ENCODE measurements around the gene SCN4A. TPM values are rescaled to one million over a fixed set of nuclear protein-coding genes. Genes with fewer than 3 reads are reported as not detected.
"Not testable (repeated sequence)": the region's sequence is repeated elsewhere in the genome, so short reads cannot be mapped to it uniquely, and the experiment has no call there.

The SCN4A gene
- under 1 TPM in 1 of 3 donors, not detected in 2; 0.02 TPM for polyA plus RNA-seq

- Mint-ChIP-seq H3K27me3 (ENCODE audit: low read depth in 3 of 3) (peaks cover 2 to 3% (median 3%) of the 10 kb centered on the region in 3 donors), H3K9me3 (no peaks in the 10 kb centered on the region), H3K4me1 (peaks cover 6 to 17% of the 10 kb centered on the region in 2 donors), H3K27ac (no peak within 1 kb of the TSS), H3K4me3 (no peak within 1 kb of the TSS), H3K36me3 (no peaks in the 10 kb centered on the region)
- DNase-seq: no peak
These were observed at the start of gene SCN4A for GRCh38 chr17:63972796-63973195. SCN4A (minus strand) TSS chr17:63972918; CDS start chr17:63972841, 77 bp downstream.

- DNase-seq: peak; percentile 97 to 98 (median 97)
- no peaks in the 10 kb centered on the region for H3K9me3 Mint-ChIP-seq
- peak within 1 kb of the TSS; percentile 98 to 100 (median 100) for H3K27ac Mint-ChIP-seq
- H3K36me3 Mint-ChIP-seq: peaks cover 0 to 2% (median 0%) of the 10 kb centered on the region in 3 donors
- peak within 1 kb of the TSS; percentile 90 to 100 (median 95) for H3K4me3 Mint-ChIP-seq
- peaks cover 80 to 89% of the 10 kb centered on the region in 2 donors for H3K4me1 Mint-ChIP-seq
- H3K27me3 Mint-ChIP-seq (ENCODE audit: low read depth in 3 of 3): peaks cover 25 to 37% (median 26%) of the 10 kb centered on the region in 3 donors
These were observed 47.5 kb upstream of the SCN4A start, which contains the start of gene ICAM2 for GRCh38 chr17:64020056-64020766. ICAM2 (minus strand) TSS chr17:64020633; CDS start chr17:64006691, 13,942 bp downstream.

GRCh38 chr17:64019551-64019961 lies 46.8 kb upstream of the SCN4A start:
- peak in 1 of 3 donors; percentile 30 for DNase-seq
- Mint-ChIP-seq H3K27ac (peak overlapping the region; percentile 98 to 100 (median 100)), H3K4me1 (peaks cover 78 to 89% of the 10 kb centered on the region in 2 donors), H3K27me3 (ENCODE audit: low read depth in 3 of 3) (peaks cover 24 to 31% (median 26%) of the 10 kb centered on the region in 3 donors), H3K4me3 (peak overlapping the region; percentile 90 to 100 (median 95))
- not testable (repeated sequence) for H3K36me3 Mint-ChIP-seq, H3K9me3 Mint-ChIP-seq

- Mint-ChIP-seq H3K4me1 (peaks cover 77 to 89% of the 10 kb centered on the region in 2 donors), H3K27ac (peak overlapping the region; percentile 98 to 100 (median 100)), H3K9me3 (no peaks in the 10 kb centered on the region), H3K27me3 (ENCODE audit: low read depth in 3 of 3) (peaks cover 18 to 26% (median 22%) of the 10 kb centered on the region in 3 donors), H3K4me3 (peak overlapping the region; percentile 90 to 100 (median 95)), H3K36me3 (peaks cover 0 to 4% (median 2%) of the 10 kb centered on the region in 3 donors)
- peak; percentile 16 to 37 (median 36) for DNase-seq
These were observed 44.8 kb upstream of the SCN4A start for GRCh38 chr17:64017381-64017980.

- Mint-ChIP-seq H3K36me3 (peaks cover under 1 to 5% (median 4%) of the 10 kb centered on the region in 3 donors), H3K27ac (peak overlapping the region; percentile 98 to 100 (median 100)), H3K9me3 (no peaks in the 10 kb centered on the region), H3K27me3 (ENCODE audit: low read depth in 3 of 3) (peaks cover 17 to 26% (median 17%) of the 10 kb centered on the region in 3 donors), H3K4me3 (peak overlapping the region; percentile 86 to 97 (median 89)), H3K4me1 (peaks cover 75 to 89% of the 10 kb centered on the region in 2 donors)
- no peak for DNase-seq
These were observed 44.3 kb upstream of the SCN4A start for GRCh38 chr17:64016974-64017373.

GRCh38 chr17:64016231-64016784 lies 43.6 kb upstream of the SCN4A start:
- H3K36me3 Mint-ChIP-seq: peaks cover 5 to 11% (median 11%) of the 10 kb centered on the region in 3 donors
- H3K4me3 Mint-ChIP-seq: peak overlapping the region; percentile 86 to 97 (median 89)
- no peaks in the 10 kb centered on the region for H3K9me3 Mint-ChIP-seq
- H3K27me3 Mint-ChIP-seq (ENCODE audit: low read depth in 3 of 3): peaks cover 16 to 26% (median 17%) of the 10 kb centered on the region in 3 donors
- DNase-seq: peak in 2 of 3 donors; percentile 25 to 39
- H3K4me1 Mint-ChIP-seq: peaks cover 75 to 89% of the 10 kb centered on the region in 2 donors
- H3K27ac Mint-ChIP-seq: peak overlapping the region; percentile 98 to 100 (median 100)

GRCh38 chr17:64015447-64015846 lies 42.7 kb upstream of the SCN4A start:
- H3K4me1 Mint-ChIP-seq: peaks cover 75 to 91% of the 10 kb centered on the region in 2 donors

GRCh38 chr17:64009571-64010402 lies 37.1 kb upstream of the SCN4A start:
- peaks cover 79 to 85% of the 10 kb centered on the region in 2 donors for H3K4me1 Mint-ChIP-seq
- peak overlapping the region in 1 of 5 donors; percentile 46 for H3K4me3 Mint-ChIP-seq

More at GRCh38 chr17:64015447-64015846, 42.7 kb upstream of the SCN4A start:
- DNase-seq: no peak
- Mint-ChIP-seq H3K36me3 (peaks cover 5 to 15% (median 12%) of the 10 kb centered on the region in 3 donors), H3K9me3 (no peaks in the 10 kb centered on the region), H3K27ac (peak overlapping the region; percentile 98 to 100 (median 100)), H3K27me3 (ENCODE audit: low read depth in 3 of 3) (peaks cover 8 to 17% (median 9%) of the 10 kb centered on the region in 3 donors), H3K4me3 (peak overlapping the region; percentile 80 to 97 (median 89))

GRCh38 chr17:64008830-64009229 lies 36.1 kb upstream of the SCN4A start:
- Mint-ChIP-seq H3K4me1 (peaks cover 70 to 76% of the 10 kb centered on the region in 2 donors), H3K27ac (peak overlapping the region; percentile 5 to 78 (median 67)), H3K36me3 (peaks cover 15 to 28% (median 16%) of the 10 kb centered on the region in 3 donors), H3K9me3 (no peaks in the 10 kb centered on the region), H3K4me3 (peak overlapping the region in 2 of 5 donors; percentile 15 to 42), H3K27me3 (ENCODE audit: low read depth in 3 of 3) (no peaks in the 10 kb centered on the region)
- no peak for DNase-seq

More at GRCh38 chr17:64009571-64010402, 37.1 kb upstream of the SCN4A start:
- H3K9me3 Mint-ChIP-seq: no peaks in the 10 kb centered on the region
- no peak for DNase-seq
- H3K36me3 Mint-ChIP-seq: peaks cover 10 to 23% (median 16%) of the 10 kb centered on the region in 3 donors
- H3K27me3 Mint-ChIP-seq (ENCODE audit: low read depth in 3 of 3): no peaks in the 10 kb centered on the region
- peak overlapping the region; percentile 62 to 88 (median 78) for H3K27ac Mint-ChIP-seq

- Mint-ChIP-seq H3K36me3 (peaks cover 15 to 33% (median 16%) of the 10 kb centered on the region in 3 donors), H3K4me3 (no peak overlapping the region), H3K4me1 (peaks cover 67 to 71% of the 10 kb centered on the region in 2 donors), H3K27ac (peak overlapping the region; percentile 36 to 74 (median 63)), H3K9me3 (no peaks in the 10 kb centered on the region), H3K27me3 (ENCODE audit: low read depth in 3 of 3) (no peaks in the 10 kb centered on the region)
- DNase-seq: no peak
These were observed 35.6 kb upstream of the SCN4A start for GRCh38 chr17:64008346-64008745.

GRCh38 chr17:64007838-64008282 lies 35.1 kb upstream of the SCN4A start:
- peak overlapping the region; percentile 56 to 76 (median 67) for H3K27ac Mint-ChIP-seq
- H3K36me3 Mint-ChIP-seq: peaks cover 15 to 33% (median 16%) of the 10 kb centered on the region in 3 donors
- H3K4me3 Mint-ChIP-seq: peak overlapping the region in 1 of 5 donors; percentile 26
- peaks cover 62 to 66% of the 10 kb centered on the region in 2 donors for H3K4me1 Mint-ChIP-seq
- H3K27me3 Mint-ChIP-seq (ENCODE audit: low read depth in 3 of 3): no peaks in the 10 kb centered on the region
- no peaks in the 10 kb centered on the region for H3K9me3 Mint-ChIP-seq
- DNase-seq: no peak

- DNase-seq; H3K4me3 Mint-ChIP-seq; H3K9me3 Mint-ChIP-seq; H3K27me3 Mint-ChIP-seq (ENCODE audit: low read depth in 3 of 3): not testable (repeated sequence)
- Mint-ChIP-seq H3K27ac (peak overlapping the region; percentile 16 to 81 (median 65)), H3K4me1 (peaks cover 57 to 60% of the 10 kb centered on the region in 2 donors), H3K36me3 (peaks cover 15 to 33% (median 16%) of the 10 kb centered on the region in 3 donors)
These were observed 34.5 kb upstream of the SCN4A start for GRCh38 chr17:64007089-64007837.
